Esophagus squamous epithelium (tissue), 4 donors: ENCODE data around the gene SFRP4.
"Not testable (repeated sequence)": the region's sequence is repeated elsewhere in the genome, so short reads cannot be mapped to it uniquely, and the experiment has no call there.

Experiments
- POLR2A ChIP-seq, 4 donors: fragments of 450-650 bp; IDR thresholded peaks; one replicate each; pipeline ENCODE4 v1.6.1; 2017; ENCODE audit warnings: antibody characterized with exemption in 4 of 4, mild to moderate bottlenecking in 4 of 4, moderate library complexity in 3 of 4
- TF ChIP-seq, protein P1 (sequence below), 6 experiments: fragments of 450-650 bp in 4 of 6; fragments of 200-600 bp in 2 of 6; sonication (generic) in 2 of 6; IDR thresholded peaks; one replicate each; pipeline ENCODE4 v1.5.1; 2016 to 2019; ENCODE audit warnings: antibody characterized with exemption in 6 of 6, mild to moderate bottlenecking in 4 of 6, moderate library complexity in 4 of 6

DNA sequence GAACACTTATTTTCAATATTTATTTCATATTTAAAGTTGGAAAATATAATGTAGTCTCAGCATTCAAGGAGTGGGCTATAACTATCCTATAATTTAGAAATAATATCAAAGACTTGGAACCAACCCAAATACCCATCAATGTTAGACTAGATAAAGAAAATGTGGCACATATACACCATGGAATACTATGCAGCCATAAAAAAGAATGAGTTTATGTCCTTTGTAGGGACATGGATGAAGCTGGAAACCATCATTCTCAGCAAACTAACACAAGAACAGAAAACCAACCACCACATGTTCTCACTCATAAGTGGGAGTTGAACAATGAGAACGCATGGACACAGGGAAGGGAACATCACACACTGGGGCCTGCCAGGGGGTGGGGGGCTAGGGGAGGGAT is 37.6 kb upstream of the SFRP4 start:
- TF ChIP-seq, protein P1, sequence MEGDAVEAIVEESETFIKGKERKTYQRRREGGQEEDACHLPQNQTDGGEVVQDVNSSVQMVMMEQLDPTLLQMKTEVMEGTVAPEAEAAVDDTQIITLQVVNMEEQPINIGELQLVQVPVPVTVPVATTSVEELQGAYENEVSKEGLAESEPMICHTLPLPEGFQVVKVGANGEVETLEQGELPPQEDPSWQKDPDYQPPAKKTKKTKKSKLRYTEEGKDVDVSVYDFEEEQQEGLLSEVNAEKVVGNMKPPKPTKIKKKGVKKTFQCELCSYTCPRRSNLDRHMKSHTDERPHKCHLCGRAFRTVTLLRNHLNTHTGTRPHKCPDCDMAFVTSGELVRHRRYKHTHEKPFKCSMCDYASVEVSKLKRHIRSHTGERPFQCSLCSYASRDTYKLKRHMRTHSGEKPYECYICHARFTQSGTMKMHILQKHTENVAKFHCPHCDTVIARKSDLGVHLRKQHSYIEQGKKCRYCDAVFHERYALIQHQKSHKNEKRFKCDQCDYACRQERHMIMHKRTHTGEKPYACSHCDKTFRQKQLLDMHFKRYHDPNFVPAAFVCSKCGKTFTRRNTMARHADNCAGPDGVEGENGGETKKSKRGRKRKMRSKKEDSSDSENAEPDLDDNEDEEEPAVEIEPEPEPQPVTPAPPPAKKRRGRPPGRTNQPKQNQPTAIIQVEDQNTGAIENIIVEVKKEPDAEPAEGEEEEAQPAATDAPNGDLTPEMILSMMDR (IDR thresholded peaks at IDR 0.05), result not testable (repeated sequence)
- not testable (repeated sequence) for TF ChIP-seq POLR2A (IDR thresholded peaks at IDR 0.05)
